ENCODE results near the gene PPFIA3.

DNA sequence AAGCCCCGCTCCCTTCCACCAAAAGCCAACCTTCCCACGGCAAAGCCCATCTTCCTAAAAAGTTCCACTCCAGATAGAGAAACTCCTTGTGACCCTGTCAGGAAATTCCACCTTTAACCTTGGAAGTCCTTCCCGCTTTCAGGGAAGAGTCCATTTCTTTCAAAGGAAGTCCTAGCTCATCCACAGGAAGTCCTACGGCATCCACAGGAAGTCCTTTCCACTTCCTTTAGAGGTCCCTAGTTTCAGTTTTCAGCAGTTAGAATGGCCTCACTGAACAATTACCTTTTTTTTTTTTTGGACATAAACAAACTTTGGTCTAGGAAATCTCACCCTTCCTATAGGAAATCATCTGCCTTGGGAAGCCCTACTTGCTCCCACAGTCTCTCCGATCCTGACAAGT lies 69.9 kb downstream of the PPFIA3 start:
- TF ChIP-seq, protein P1, sequence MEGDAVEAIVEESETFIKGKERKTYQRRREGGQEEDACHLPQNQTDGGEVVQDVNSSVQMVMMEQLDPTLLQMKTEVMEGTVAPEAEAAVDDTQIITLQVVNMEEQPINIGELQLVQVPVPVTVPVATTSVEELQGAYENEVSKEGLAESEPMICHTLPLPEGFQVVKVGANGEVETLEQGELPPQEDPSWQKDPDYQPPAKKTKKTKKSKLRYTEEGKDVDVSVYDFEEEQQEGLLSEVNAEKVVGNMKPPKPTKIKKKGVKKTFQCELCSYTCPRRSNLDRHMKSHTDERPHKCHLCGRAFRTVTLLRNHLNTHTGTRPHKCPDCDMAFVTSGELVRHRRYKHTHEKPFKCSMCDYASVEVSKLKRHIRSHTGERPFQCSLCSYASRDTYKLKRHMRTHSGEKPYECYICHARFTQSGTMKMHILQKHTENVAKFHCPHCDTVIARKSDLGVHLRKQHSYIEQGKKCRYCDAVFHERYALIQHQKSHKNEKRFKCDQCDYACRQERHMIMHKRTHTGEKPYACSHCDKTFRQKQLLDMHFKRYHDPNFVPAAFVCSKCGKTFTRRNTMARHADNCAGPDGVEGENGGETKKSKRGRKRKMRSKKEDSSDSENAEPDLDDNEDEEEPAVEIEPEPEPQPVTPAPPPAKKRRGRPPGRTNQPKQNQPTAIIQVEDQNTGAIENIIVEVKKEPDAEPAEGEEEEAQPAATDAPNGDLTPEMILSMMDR (IDR thresholded peaks at IDR 0.05; ENCODE audit: poor library complexity) = no peak
- TF ChIP-seq EZH2phosphoT487 (IDR thresholded peaks at IDR 0.05; ENCODE audit: low read depth, severe bottlenecking, unreplicated experiment) = no peak
- TF ChIP-seq EZH2 (IDR thresholded peaks at IDR 0.05; ENCODE audit: borderline replicate concordance) = no peak
